HUES48 (cell line): ENCODE measurements around the gene MAST3.

ENCODE experiments used
- H3K27ac ChIP-seq: one replicate; pipeline ENCODE4 v1.7.0; 2013; ENCODE audit warnings: low read depth, low read length, inconsistent platforms
- H3K27me3 ChIP-seq: 2 replicates; pipeline ENCODE4 v1.6.1; 2013; ENCODE audit warnings: mild to moderate bottlenecking, low read length; ENCODE audit not compliant: control insufficient read depth, insufficient read depth
- H3K36me3 ChIP-seq: 2 replicates; pipeline ENCODE4 v1.6.1; 2013; ENCODE audit warnings: low read length; ENCODE audit not compliant: control insufficient read depth, insufficient read depth
- H3K4me1 ChIP-seq: 2 replicates; pipeline ENCODE4 v1.6.1; 2013; ENCODE audit warnings: mild to moderate bottlenecking, low read length; ENCODE audit not compliant: control insufficient read depth, insufficient read depth
- H3K4me3 ChIP-seq: 2 replicates; pipeline ENCODE4 v1.5.1; 2013; ENCODE audit warnings: mild to moderate bottlenecking, low read depth, low read length
- H3K9ac ChIP-seq: 2 replicates; pipeline ENCODE4 v1.6.1; 2013; ENCODE audit warnings: mild to moderate bottlenecking, low read depth, low read length, moderate library complexity
- H3K9me3 ChIP-seq: 2 replicates; pipeline ENCODE4 v1.6.1; 2013; ENCODE audit warnings: low read length; ENCODE audit not compliant: control insufficient read depth, insufficient read depth

MAST3 gene

GRCh38 chr19:18097217-18097992, at the start of gene MAST3:
Gene MAST3, plus strand, starts transcription at chr19:18097778. Its CDS starts 15 bp downstream, at chr19:18097793.
- Histone ChIP-seq H3K9me3 (no peaks in the 10 kb centered on the region), H3K27me3 (peaks cover 10% of the 10 kb centered on the region), H3K4me3 (peak within 1 kb of the TSS; percentile 66), H3K27ac (no peak within 1 kb of the TSS), H3K9ac (no peak within 1 kb of the TSS), H3K36me3 (no peaks in the 10 kb centered on the region), H3K4me1 (peaks cover 8% of the 10 kb centered on the region; the same call in 1 of the 2 replicates)

- no peak overlapping the region for H3K27ac ChIP-seq
- no peaks in the 10 kb centered on the region for H3K27me3 ChIP-seq
- H3K4me3 ChIP-seq: no peak overlapping the region
- H3K36me3 ChIP-seq: no peaks in the 10 kb centered on the region
- no peaks in the 10 kb centered on the region for H3K9me3 ChIP-seq
- H3K4me1 ChIP-seq: peaks cover 7% of the 10 kb centered on the region; the same call in 1 of the 2 replicates
- no peak overlapping the region for H3K9ac ChIP-seq
Observed at GRCh38 chr19:18049385-18049784, 48.2 kb upstream of the MAST3 start.

- H3K9ac ChIP-seq: no peak overlapping the region
- H3K4me3 ChIP-seq: no peak overlapping the region
- H3K4me1 ChIP-seq: no peaks in the 10 kb centered on the region
- no peak overlapping the region for H3K27ac ChIP-seq
- H3K36me3 ChIP-seq: no peaks in the 10 kb centered on the region
- H3K27me3 ChIP-seq: no peaks in the 10 kb centered on the region
- no peaks in the 10 kb centered on the region for H3K9me3 ChIP-seq
Observed at GRCh38 chr19:18051887-18052286, 45.7 kb upstream of the MAST3 start.

- Histone ChIP-seq H3K4me1 (no peaks in the 10 kb centered on the region), H3K9me3 (no peaks in the 10 kb centered on the region), H3K27ac (no peak overlapping the region), H3K36me3 (no peaks in the 10 kb centered on the region), H3K27me3 (no peaks in the 10 kb centered on the region), H3K4me3 (no peak overlapping the region), H3K9ac (no peak overlapping the region)
Observed at GRCh38 chr19:18053576-18054219, 43.9 kb upstream of the MAST3 start.

GRCh38 chr19:18055967-18056366, 41.6 kb upstream of the MAST3 start:
- no peaks in the 10 kb centered on the region for H3K27me3 ChIP-seq

GRCh38 chr19:18057557-18057956, 40.0 kb upstream of the MAST3 start:
- Histone ChIP-seq H3K27me3 (no peaks in the 10 kb centered on the region), H3K9me3 (no peaks in the 10 kb centered on the region), H3K36me3 (no peaks in the 10 kb centered on the region), H3K4me1 (no peaks in the 10 kb centered on the region), H3K4me3 (no peak overlapping the region), H3K9ac (no peak overlapping the region), H3K27ac (no peak overlapping the region)

More at GRCh38 chr19:18055967-18056366, 41.6 kb upstream of the MAST3 start:
- H3K9me3 ChIP-seq: no peaks in the 10 kb centered on the region
- H3K4me3 ChIP-seq: no peak overlapping the region
- no peaks in the 10 kb centered on the region for H3K36me3 ChIP-seq
- no peaks in the 10 kb centered on the region for H3K4me1 ChIP-seq
- no peak overlapping the region for H3K9ac ChIP-seq
- no peak overlapping the region for H3K27ac ChIP-seq

GRCh38 chr19:18058208-18059009, 39.2 kb upstream of the MAST3 start:
- Histone ChIP-seq H3K27me3 (no peaks in the 10 kb centered on the region), H3K9ac (no peak overlapping the region), H3K4me3 (peak overlapping the region; percentile 56), H3K27ac (peak overlapping the region; percentile 47), H3K4me1 (no peaks in the 10 kb centered on the region), H3K9me3 (no peaks in the 10 kb centered on the region), H3K36me3 (no peaks in the 10 kb centered on the region)

GRCh38 chr19:18059297-18059696, 38.3 kb upstream of the MAST3 start:
- H3K4me3 ChIP-seq: no peak overlapping the region
- H3K9me3 ChIP-seq: no peaks in the 10 kb centered on the region
- H3K36me3 ChIP-seq: no peaks in the 10 kb centered on the region
- no peak overlapping the region for H3K9ac ChIP-seq
- H3K4me1 ChIP-seq: no peaks in the 10 kb centered on the region
- no peaks in the 10 kb centered on the region for H3K27me3 ChIP-seq
- H3K27ac ChIP-seq: no peak overlapping the region

GRCh38 chr19:18059902-18060301, 37.7 kb upstream of the MAST3 start:
- Histone ChIP-seq H3K27me3 (no peaks in the 10 kb centered on the region), H3K4me3 (no peak overlapping the region), H3K9me3 (no peaks in the 10 kb centered on the region), H3K9ac (no peak overlapping the region), H3K27ac (no peak overlapping the region), H3K4me1 (no peaks in the 10 kb centered on the region), H3K36me3 (no peaks in the 10 kb centered on the region)

- no peaks in the 10 kb centered on the region for H3K36me3 ChIP-seq
Observed at GRCh38 chr19:18060472-18060871, 37.1 kb upstream of the MAST3 start.

GRCh38 chr19:18062028-18062427, 35.5 kb upstream of the MAST3 start:
- Histone ChIP-seq H3K27ac (no peak overlapping the region), H3K9ac (no peak overlapping the region), H3K4me3 (no peak overlapping the region), H3K4me1 (no peaks in the 10 kb centered on the region), H3K9me3 (no peaks in the 10 kb centered on the region), H3K27me3 (no peaks in the 10 kb centered on the region), H3K36me3 (no peaks in the 10 kb centered on the region)

More at GRCh38 chr19:18060472-18060871, 37.1 kb upstream of the MAST3 start:
- Histone ChIP-seq H3K4me3 (no peak overlapping the region), H3K4me1 (no peaks in the 10 kb centered on the region), H3K27me3 (no peaks in the 10 kb centered on the region), H3K9me3 (no peaks in the 10 kb centered on the region), H3K27ac (no peak overlapping the region), H3K9ac (no peak overlapping the region)
